Kidney (tissue), 14 donors: ENCODE results near the gene KLC3. TPM values are rescaled to one million over a fixed set of nuclear protein-coding genes. Genes with fewer than 3 reads are reported as not detected.

Experiments
- DNase-seq, 5 donors: peaks; one replicate each; pipeline ENCODE4 v3.0.0-alpha.2; 2013 to 2020
- FAIRE-seq: peaks from 2 replicates; lab custom pipeline; 2012; peaks lifted over from hg19 to GRCh38; lab: Jason Lieb, UNC
- H3K27ac ChIP-seq, 2 donors: one replicate each; pipeline ENCODE4 v1.7.0; 2013; ENCODE audit warnings: low read depth in 2 of 2, low read length in 2 of 2, inconsistent platforms in 1 of 2
- H3K27me3 ChIP-seq: one replicate; pipeline ENCODE4 v1.7.1; 2013; ENCODE audit warnings: low read length, inconsistent platforms; ENCODE audit not compliant: control insufficient read depth, insufficient read depth
- H3K36me3 ChIP-seq, 3 donors: one replicate each; pipeline versions ENCODE4 v1.7.0 to v1.7.1; 2013; ENCODE audit warnings: low read length in 3 of 3, control low read depth in 1 of 3, inconsistent platforms in 1 of 3; ENCODE audit not compliant: insufficient read depth in 3 of 3, control insufficient read depth in 2 of 3
- H3K4me1 ChIP-seq, 3 donors: one replicate each; pipeline versions ENCODE4 v1.7.0 to v1.7.1; 2013; ENCODE audit warnings: low read length in 3 of 3, inconsistent platforms in 1 of 3, low read depth in 1 of 3; ENCODE audit not compliant: control insufficient read depth in 2 of 3, insufficient read depth in 2 of 3
- H3K4me3 ChIP-seq, 3 donors: one replicate each; pipeline versions ENCODE4 v1.7.0 to v1.8.1; 2013; ENCODE audit warnings: low read length in 3 of 3, control low read depth in 1 of 3, inconsistent platforms in 1 of 3
- H3K9ac ChIP-seq, 3 donors: one replicate each; pipeline versions ENCODE4 v1.7.0 to v1.7.1; 2013; ENCODE audit warnings: low read length in 3 of 3, control low read depth in 1 of 3, inconsistent platforms in 1 of 3
- H3K9me3 ChIP-seq, 3 donors: one replicate each; pipeline versions ENCODE4 v1.7.0 to v1.7.1; 2013; ENCODE audit warnings: low read length in 3 of 3, control low read depth in 1 of 3, inconsistent platforms in 1 of 3; ENCODE audit not compliant: control insufficient read depth in 2 of 3, insufficient read depth in 1 of 3
- intact Hi-C: fragments of 100-400 bp; cut with DNase I; formaldehyde crosslinking; loops from one replicate; pipeline ENCODE4 v1.11.1; 2022
- polyA plus RNA-seq: library from polyadenylated mRNA; stranded (reverse); fragments of 350-450 nt; fragmentation: Illumina TruSeq; extraction: RNeasy Lipid Tissue Mini Kit (QIAGEN cat#74804); gene quantifications from one replicate; pipeline ENCODE4 v1.2.3, GENCODE V29; 2014; ENCODE audit warnings: low read depth, low replicate concordance; ENCODE audit not compliant: insufficient read depth
- total RNA-seq: library from RNA; stranded (reverse); fragmentation: NEBNext Ultra II Directional; extraction: Animal tissue kit (Norgen Biotek cat#: 25700); gene quantifications from one replicate; pipeline ENCODE4 v1.2.1, GENCODE V29; 2021
- TF ChIP-seq, protein P1 (sequence below): IDR thresholded peaks from 3 replicates; pipeline ENCODE4 v1.5.1; 2012; ENCODE audit warnings: mild to moderate bottlenecking, moderate library complexity, borderline replicate concordance; ENCODE audit not compliant: insufficient read depth; ENCODE audit errors: extremely low read depth
- donor health status: control.
- donor health status: control.
- donor health status: control.
- donor health status: control.
- donor health status: control.
- donor health status: DM: yes; HTN: yes; CAD: no.
- donor health status: Normal renal cell carcinoma (clear cell type).

The KLC3 gene
- total and polyA plus RNA-seq, 2 donors from 2014 or later = 3.3 to 4.5 TPM

DNA sequence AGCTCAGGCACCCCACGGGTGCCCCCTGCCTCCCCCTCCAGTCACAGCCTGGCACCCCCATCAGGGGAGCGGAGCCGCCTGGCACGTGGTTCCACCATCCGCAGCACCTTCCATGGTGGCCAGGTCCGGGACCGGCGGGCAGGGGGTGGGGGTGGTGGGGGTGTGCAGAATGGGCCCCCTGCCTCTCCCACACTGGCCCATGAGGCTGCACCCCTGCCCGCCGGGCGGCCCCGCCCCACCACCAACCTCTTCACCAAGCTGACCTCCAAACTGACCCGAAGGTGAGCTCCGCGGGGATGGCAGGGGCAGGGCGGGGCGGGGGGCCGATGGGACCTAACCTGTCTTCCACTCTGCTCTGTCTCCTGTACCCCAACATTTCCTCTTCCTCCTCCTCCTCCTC, 42.9 kb upstream of the KLC3 start:
- intact Hi-C loops = no loop called here
- H3K9me3 ChIP-seq = peaks cover 0 to 4% (median 0%) of the 10 kb centered on the region in 3 donors
- no peak for FAIRE-seq
- H3K9ac ChIP-seq = no peak overlapping the region
- H3K36me3 ChIP-seq = peaks cover 2 to 5% (median 5%) of the 10 kb centered on the region in 3 donors
- DNase-seq = no peak
- H3K27me3 ChIP-seq = no peaks in the 10 kb centered on the region
- H3K4me3 ChIP-seq = no peak overlapping the region
- no peak overlapping the region for H3K27ac ChIP-seq
- TF ChIP-seq, protein P1, sequence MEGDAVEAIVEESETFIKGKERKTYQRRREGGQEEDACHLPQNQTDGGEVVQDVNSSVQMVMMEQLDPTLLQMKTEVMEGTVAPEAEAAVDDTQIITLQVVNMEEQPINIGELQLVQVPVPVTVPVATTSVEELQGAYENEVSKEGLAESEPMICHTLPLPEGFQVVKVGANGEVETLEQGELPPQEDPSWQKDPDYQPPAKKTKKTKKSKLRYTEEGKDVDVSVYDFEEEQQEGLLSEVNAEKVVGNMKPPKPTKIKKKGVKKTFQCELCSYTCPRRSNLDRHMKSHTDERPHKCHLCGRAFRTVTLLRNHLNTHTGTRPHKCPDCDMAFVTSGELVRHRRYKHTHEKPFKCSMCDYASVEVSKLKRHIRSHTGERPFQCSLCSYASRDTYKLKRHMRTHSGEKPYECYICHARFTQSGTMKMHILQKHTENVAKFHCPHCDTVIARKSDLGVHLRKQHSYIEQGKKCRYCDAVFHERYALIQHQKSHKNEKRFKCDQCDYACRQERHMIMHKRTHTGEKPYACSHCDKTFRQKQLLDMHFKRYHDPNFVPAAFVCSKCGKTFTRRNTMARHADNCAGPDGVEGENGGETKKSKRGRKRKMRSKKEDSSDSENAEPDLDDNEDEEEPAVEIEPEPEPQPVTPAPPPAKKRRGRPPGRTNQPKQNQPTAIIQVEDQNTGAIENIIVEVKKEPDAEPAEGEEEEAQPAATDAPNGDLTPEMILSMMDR = no peak
- H3K4me1 ChIP-seq = peaks cover 0 to 2% (median 0%) of the 10 kb centered on the region in 3 donors

DNA sequence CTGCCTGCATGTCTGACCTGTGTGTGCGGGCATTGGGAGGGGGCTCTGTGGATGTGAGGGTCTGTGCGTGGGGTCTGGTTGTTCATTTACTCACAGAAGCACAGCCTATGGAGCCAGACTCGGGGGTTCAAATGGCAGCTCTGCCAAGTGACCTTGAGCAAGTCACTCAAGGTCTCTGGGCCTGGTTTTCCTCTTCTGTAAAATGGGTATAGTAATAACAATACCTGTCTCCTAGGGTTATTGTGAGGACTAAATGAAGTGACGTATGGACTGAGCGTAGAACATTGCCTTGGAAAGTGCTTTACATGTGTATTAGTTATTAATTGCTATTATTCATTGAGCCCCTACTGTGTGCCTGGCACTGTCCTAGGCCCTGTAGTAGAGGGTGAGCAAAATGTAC, 42.3 kb upstream of the KLC3 start:
- no peaks in the 10 kb centered on the region for H3K27me3 ChIP-seq
- peaks cover 0 to 3% (median 0%) of the 10 kb centered on the region in 3 donors for H3K9me3 ChIP-seq
- H3K4me3 ChIP-seq = no peak overlapping the region
- H3K4me1 ChIP-seq = peaks cover 0 to 2% (median 0%) of the 10 kb centered on the region in 3 donors
- no peak overlapping the region for H3K27ac ChIP-seq
- H3K9ac ChIP-seq = no peak overlapping the region
- TF ChIP-seq, protein P1 = no peak
- FAIRE-seq (no peak), DNase-seq (no peak)
- intact Hi-C loops = no loop called here
- H3K36me3 ChIP-seq = peaks cover 2 to 5% (median 5%) of the 10 kb centered on the region in 3 donors

DNA sequence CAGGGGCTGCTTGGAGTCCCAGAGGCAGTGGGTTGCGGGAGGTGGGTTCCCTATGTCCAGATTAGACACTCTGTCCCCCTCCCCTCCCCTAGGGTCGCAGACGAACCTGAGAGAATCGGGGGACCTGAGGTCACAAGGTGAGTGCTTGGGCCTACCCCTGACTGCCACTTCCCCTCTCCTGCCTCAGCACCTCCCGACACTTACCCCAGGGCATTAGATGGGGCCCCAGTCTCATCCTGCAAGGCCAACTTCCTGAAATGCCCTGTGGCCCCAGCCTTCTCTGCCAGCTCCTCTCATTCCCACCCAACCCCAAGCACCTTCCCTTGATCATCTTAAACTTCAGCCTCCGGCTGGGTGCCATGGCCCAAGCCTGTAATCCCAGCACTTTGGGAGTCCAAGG, 40.8 kb upstream of the KLC3 start:
- intact Hi-C loops = no loop called here
- Histone ChIP-seq H3K27ac (no peak overlapping the region), H3K4me1 (peaks cover 0 to under 1% (median 0%) of the 10 kb centered on the region in 3 donors), H3K9ac (no peak overlapping the region), H3K9me3 (no peaks in the 10 kb centered on the region), H3K36me3 (peaks cover 2 to 5% (median 5%) of the 10 kb centered on the region in 3 donors), H3K27me3 (no peaks in the 10 kb centered on the region), H3K4me3 (no peak overlapping the region)
- TF ChIP-seq, protein P1 = no peak
- no peak for FAIRE-seq
- no peak for DNase-seq

DNA sequence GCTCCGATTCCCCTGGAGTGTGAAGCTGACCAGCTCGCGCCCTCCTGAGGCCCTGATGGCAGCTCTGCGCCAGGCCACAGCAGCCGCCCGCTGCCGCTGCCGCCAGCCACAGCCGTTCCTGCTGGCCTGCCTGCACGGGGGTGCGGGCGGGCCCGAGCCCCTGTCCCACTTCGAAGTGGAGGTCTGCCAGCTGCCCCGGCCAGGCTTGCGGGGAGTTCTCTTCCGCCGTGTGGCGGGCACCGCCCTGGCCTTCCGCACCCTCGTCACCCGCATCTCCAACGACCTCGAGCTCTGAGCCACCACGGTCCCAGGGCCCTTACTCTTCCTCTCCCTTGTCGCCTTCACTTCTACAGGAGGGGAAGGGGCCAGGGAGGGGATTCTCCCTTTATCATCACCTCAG, 38.1 kb upstream of the KLC3 start:
- no peaks in the 10 kb centered on the region for H3K9me3 ChIP-seq
- H3K27me3 ChIP-seq = no peaks in the 10 kb centered on the region
- DNase-seq (no peak), FAIRE-seq (no peak)
- no peak overlapping the region for H3K27ac ChIP-seq
- H3K9ac ChIP-seq = no peak overlapping the region
- TF ChIP-seq, protein P1 = no peak
- intact Hi-C loops = no loop called here
- no peaks in the 10 kb centered on the region for H3K4me1 ChIP-seq
- H3K4me3 ChIP-seq = no peak overlapping the region
- peaks cover 2 to 5% (median 3%) of the 10 kb centered on the region in 3 donors for H3K36me3 ChIP-seq
